Measurements from ENCODE around the gene LHX4. TPM values are rescaled to one million over a fixed set of nuclear protein-coding genes. Genes with fewer than 3 reads are reported as not detected.
A peak's percentile ranks its signal among the peaks of the same experiment; 100 is the strongest.

Gene LHX4
- total and polyA plus RNA-seq, 2 of the 13 experiments (the other 11 are each of a cell fraction or from before 2014, with no cell fraction given) = 0.03 to 0.07 TPM

DNA sequence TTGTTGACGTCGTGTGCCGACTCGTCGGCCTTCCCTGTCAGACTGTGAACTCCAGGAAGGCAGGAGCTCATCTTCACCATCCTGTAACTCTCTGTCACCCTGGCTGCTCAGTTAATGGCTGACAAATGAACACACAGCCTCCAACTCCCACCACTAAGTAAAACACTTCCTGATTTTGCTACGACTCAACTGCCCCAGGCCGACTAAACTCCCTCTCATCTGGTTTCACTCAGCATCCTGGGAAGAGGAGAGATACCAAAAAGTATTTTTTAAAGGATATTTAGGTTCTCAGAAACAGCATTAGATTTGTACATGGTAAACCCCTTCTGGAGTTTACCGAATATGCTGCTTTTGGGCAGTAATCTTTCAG is 18.2 kb upstream of the LHX4 start:
- intact Hi-C loops (cut with micrococcal nuclease; ENCODE audit: unreplicated experiment) = no loop called here
- CTCF ChIA-PET (ENCODE audit: low intra/inter-chr PET ratio, low total read pairs) = no interaction called here
- POLR2A ChIA-PET = no interaction called here

More for the DNA sequence above, 18.2 kb upstream of the LHX4 start:
- Histone ChIP-seq H3K79me2 (ENCODE audit: insufficient read depth, low read length) (no peaks in the 10 kb centered on the region), H3K9me3 (ENCODE audit: low read length) (no peaks in the 10 kb centered on the region), H3K27ac (ENCODE audit: extremely low read length, insufficient read depth, low read length) (no peak overlapping the region), H3K9ac (ENCODE audit: insufficient read depth, low read depth, low read length) (no peak overlapping the region), H3K36me3 (replicated peaks in 1 of 2; ENCODE audit: control insufficient read depth in 1 of 2, insufficient read depth in 2 of 2, low read length in 2 of 2) (no peaks in the 10 kb centered on the region), H4K20me1 (ENCODE audit: insufficient read depth, low read length) (no peaks in the 10 kb centered on the region), H3K4me3 (replicated peaks in 1 of 3; ENCODE audit: insufficient read depth in 1 of 3, low read depth in 2 of 3, low read length in 3 of 3) (no peak overlapping the region), H3K27me3 (ENCODE audit: control insufficient read depth in 1 of 2, insufficient read depth in 2 of 2, low read length in 2 of 2) (peaks cover 2 to 12% of the 10 kb centered on the region in 2 experiments; a peak in 2 of 5 replicates), H3K4me2 (ENCODE audit: low read depth, low read length) (peak overlapping the region; percentile 5; the same call in 1 of the 2 replicates), H2AFZ (ENCODE audit: low read length) (peak overlapping the region; percentile 38), H3K4me1 (ENCODE audit: insufficient read depth, low read length) (no peaks in the 10 kb centered on the region)
- ATAC-seq (peak; percentile 16; the same call in 1 of the 3 replicates), DNase-seq (ENCODE audit: low spot score) (no peak), FAIRE-seq (no peak)
- WGBS (ENCODE audit: low lambda C conversion rate) = 39% methylated on average over 8 of the region's 8 CpGs
- TF ChIP-seq ZNF746 (CRISPR knock-in tag; IDR thresholded peaks at IDR 0.05) = no peak
- TF ChIP-seq ZNF367 (CRISPR knock-in tag; IDR thresholded peaks at IDR 0.05; ENCODE audit: borderline replicate concordance) = no peak
- no peak for TF ChIP-seq ZNF441 (CRISPR knock-in tag; IDR thresholded peaks at IDR 0.05; ENCODE audit: borderline replicate concordance)
- TF ChIP-seq EEA1 (CRISPR knock-in tag; IDR thresholded peaks at IDR 0.05; ENCODE audit: borderline replicate concordance) = no peak
- no peak for TF ChIP-seq SIN3A (IDR thresholded peaks at IDR 0.05; ENCODE audit: borderline replicate concordance, low read depth, low read length)
- no peak for TF ChIP-seq POLR2AphosphoS5 (IDR thresholded peaks at IDR 0.05; ENCODE audit: low read depth, low read length)
- TF ChIP-seq MATR3 (CRISPR knock-in tag; IDR thresholded peaks at IDR 0.05) = no peak
- TF ChIP-seq ZFP41 (CRISPR knock-in tag; IDR thresholded peaks at IDR 0.05; ENCODE audit: borderline replicate concordance) = no peak
- TF ChIP-seq KAT7 (CRISPR knock-in tag; IDR thresholded peaks at IDR 0.05; ENCODE audit: borderline replicate concordance) = no peak
- no peak for TF ChIP-seq NFE2L1 (CRISPR knock-in tag; IDR thresholded peaks at IDR 0.05; ENCODE audit: borderline replicate concordance)
- TF ChIP-seq, protein P1, sequence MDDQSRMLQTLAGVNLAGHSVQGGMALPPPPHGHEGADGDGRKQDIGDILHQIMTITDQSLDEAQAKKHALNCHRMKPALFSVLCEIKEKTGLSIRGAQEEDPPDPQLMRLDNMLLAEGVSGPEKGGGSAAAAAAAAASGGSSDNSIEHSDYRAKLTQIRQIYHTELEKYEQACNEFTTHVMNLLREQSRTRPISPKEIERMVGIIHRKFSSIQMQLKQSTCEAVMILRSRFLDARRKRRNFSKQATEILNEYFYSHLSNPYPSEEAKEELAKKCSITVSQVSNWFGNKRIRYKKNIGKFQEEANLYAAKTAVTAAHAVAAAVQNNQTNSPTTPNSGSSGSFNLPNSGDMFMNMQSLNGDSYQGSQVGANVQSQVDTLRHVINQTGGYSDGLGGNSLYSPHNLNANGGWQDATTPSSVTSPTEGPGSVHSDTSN (CRISPR knock-in tag; IDR thresholded peaks at IDR 0.05; ENCODE audit: borderline replicate concordance) = no peak
- TF ChIP-seq, protein P2, sequence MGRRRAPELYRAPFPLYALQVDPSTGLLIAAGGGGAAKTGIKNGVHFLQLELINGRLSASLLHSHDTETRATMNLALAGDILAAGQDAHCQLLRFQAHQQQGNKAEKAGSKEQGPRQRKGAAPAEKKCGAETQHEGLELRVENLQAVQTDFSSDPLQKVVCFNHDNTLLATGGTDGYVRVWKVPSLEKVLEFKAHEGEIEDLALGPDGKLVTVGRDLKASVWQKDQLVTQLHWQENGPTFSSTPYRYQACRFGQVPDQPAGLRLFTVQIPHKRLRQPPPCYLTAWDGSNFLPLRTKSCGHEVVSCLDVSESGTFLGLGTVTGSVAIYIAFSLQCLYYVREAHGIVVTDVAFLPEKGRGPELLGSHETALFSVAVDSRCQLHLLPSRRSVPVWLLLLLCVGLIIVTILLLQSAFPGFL (CRISPR knock-in tag; IDR thresholded peaks at IDR 0.05) = no peak
- BruUV-seq (replicated peaks) = no TSS peak
- in situ Hi-C loops (cut with HindIII; ENCODE audit: extremely low pct_ligation_motif_present, low pct_unique_long_range_greater_than_20kb) = no loop called here
